Hepatocyte (in vitro differentiated cells): ENCODE results near the gene SLC43A2. TPM values are rescaled to one million over a fixed set of nuclear protein-coding genes. Genes with fewer than 3 reads are reported as not detected.
"Not testable (repeated sequence)": the region's sequence is repeated elsewhere in the genome, so short reads cannot be mapped to it uniquely, and the experiment has no call there.

Experiments used
- DNase-seq: peaks from one replicate; pipeline ENCODE4 v3.0.0-alpha.2; 2016; ENCODE audit warnings: low spot score
- H2AFZ ChIP-seq: fragments of 200-600 bp; sonication (generic); 2 replicates; pipeline ENCODE4 v1.6.0; 2016; ENCODE audit warnings: antibody characterized with exemption, mild to moderate bottlenecking
- H3K27ac ChIP-seq: fragments of 200-600 bp; sonication (generic); 2 replicates; pipeline ENCODE4 v1.5.1; 2016; ENCODE audit warnings: mild to moderate bottlenecking
- H3K27me3 ChIP-seq: fragments of 200-600 bp; sonication (generic); 2 replicates; pipeline ENCODE4 v1.6.1; 2016
- H3K36me3 ChIP-seq: fragments of 200-600 bp; sonication (generic); replicated peaks from 2 replicates; pipeline ENCODE4 v1.5.1; 2016; ENCODE audit warnings: low read depth; ENCODE audit not compliant: insufficient read depth
- H3K4me1 ChIP-seq: fragments of 200-600 bp; sonication (generic); 2 replicates; pipeline ENCODE4 v1.5.1; 2016; ENCODE audit warnings: mild to moderate bottlenecking, moderate library complexity; ENCODE audit not compliant: insufficient read depth
- H3K4me2 ChIP-seq: fragments of 200-600 bp; sonication (generic); 2 replicates; pipeline ENCODE4 v1.6.0; 2016
- H3K4me3 ChIP-seq: fragments of 200-600 bp; sonication (generic); 2 replicates; pipeline ENCODE4 v1.5.1; 2016; ENCODE audit warnings: mild to moderate bottlenecking
- H3K79me2 ChIP-seq: fragments of 200-600 bp; sonication (generic); 2 replicates; pipeline ENCODE4 v1.6.0; 2017; ENCODE audit warnings: mild to moderate bottlenecking
- H3K9me2 ChIP-seq: fragments of 200-600 bp; sonication (generic); replicated peaks from 2 replicates; pipeline ENCODE4 v1.6.0; 2017; ENCODE audit warnings: mild to moderate bottlenecking; ENCODE audit not compliant: insufficient read depth
- H3K9me3 ChIP-seq: fragments of 200-600 bp; sonication (generic); 2 replicates; pipeline ENCODE4 v1.5.1; 2016; ENCODE audit warnings: low read depth, mild to moderate bottlenecking
- H4K20me1 ChIP-seq: fragments of 200-600 bp; sonication (generic); 2 replicates; pipeline ENCODE4 v1.6.0; 2016; ENCODE audit warnings: mild to moderate bottlenecking; ENCODE audit not compliant: insufficient read depth, poor library complexity, severe bottlenecking
- EZH2 ChIP-seq: fragments of 200-600 bp; sonication (generic); IDR thresholded peaks from 2 replicates; pipeline ENCODE4 v1.6.1; 2016; ENCODE audit warnings: antibody characterized with exemption, mild to moderate bottlenecking, borderline replicate concordance
- EZH2phosphoT487 ChIP-seq: fragments of 200-600 bp; sonication (generic); IDR thresholded peaks from one replicate; pipeline ENCODE4 v1.6.1; 2018; ENCODE audit warnings: antibody characterized with exemption, mild to moderate bottlenecking, low read depth, moderate library complexity; ENCODE audit not compliant: unreplicated experiment, severe bottlenecking
- WGBS: methylation state at CpG from one replicate; pipeline ENCODE4 v1.1.6; 2016; ENCODE audit warnings: low lambda C conversion rate; ENCODE audit errors: missing lambda C conversion rate; 5-methylcytosine and 5-hydroxymethylcytosine counted together
- polyA plus RNA-seq: library from polyadenylated mRNA; unstranded; fragments of >200 nt; fragmentation: Nextera tagmentation; extraction: Ambion mirVana; gene quantifications from 2 replicates; pipeline ENCODE4 v1.2.1, GENCODE V29; 2016
- total RNA-seq: library from RNA; depleted of rRNA; stranded (reverse); fragments of >200 nt; gene quantifications from 2 replicates; pipeline ENCODE4 v1.2.3, GENCODE V29; 2014
- TF ChIP-seq, protein P1 (sequence below): fragments of 200-600 bp; sonication (generic); IDR thresholded peaks from 2 replicates; pipeline ENCODE4 v1.5.1; 2016; ENCODE audit warnings: antibody characterized with exemption, mild to moderate bottlenecking; ENCODE audit not compliant: poor library complexity

SLC43A2 gene
- total RNA-seq (6.0 and 6.1 TPM in 2 replicates), polyA plus RNA-seq (9.8 and 10.2 TPM in 2 replicates)

GRCh38 chr17:1627982-1628855 is at the start of gene SLC43A2:
Gene SLC43A2 (minus strand): TSS chr17:1628834. CDS start chr17:1627874, 960 bp downstream.
- Histone ChIP-seq H3K4me1 (peaks cover 24% of the 10 kb centered on the region), H3K9me3 (no peaks in the 10 kb centered on the region), H3K9me2 (no peaks in the 10 kb centered on the region), H3K4me3 (peak within 1 kb of the TSS; percentile 48), H2AFZ (peak within 1 kb of the TSS; percentile 89), H3K27ac (peak within 1 kb of the TSS; percentile 91), H3K27me3 (peaks cover 8% of the 10 kb centered on the region), H3K36me3 (no peaks in the 10 kb centered on the region), H3K4me2 (peak within 1 kb of the TSS; percentile 89), H3K79me2 (no peaks in the 10 kb centered on the region), H4K20me1 (no peaks in the 10 kb centered on the region)
- 1% methylated on average over 67 of the region's 95 CpGs for WGBS
- peak; percentile 93 for DNase-seq
- TF ChIP-seq EZH2 (no peak), EZH2phosphoT487 (no peak)
- TF ChIP-seq, protein P1, sequence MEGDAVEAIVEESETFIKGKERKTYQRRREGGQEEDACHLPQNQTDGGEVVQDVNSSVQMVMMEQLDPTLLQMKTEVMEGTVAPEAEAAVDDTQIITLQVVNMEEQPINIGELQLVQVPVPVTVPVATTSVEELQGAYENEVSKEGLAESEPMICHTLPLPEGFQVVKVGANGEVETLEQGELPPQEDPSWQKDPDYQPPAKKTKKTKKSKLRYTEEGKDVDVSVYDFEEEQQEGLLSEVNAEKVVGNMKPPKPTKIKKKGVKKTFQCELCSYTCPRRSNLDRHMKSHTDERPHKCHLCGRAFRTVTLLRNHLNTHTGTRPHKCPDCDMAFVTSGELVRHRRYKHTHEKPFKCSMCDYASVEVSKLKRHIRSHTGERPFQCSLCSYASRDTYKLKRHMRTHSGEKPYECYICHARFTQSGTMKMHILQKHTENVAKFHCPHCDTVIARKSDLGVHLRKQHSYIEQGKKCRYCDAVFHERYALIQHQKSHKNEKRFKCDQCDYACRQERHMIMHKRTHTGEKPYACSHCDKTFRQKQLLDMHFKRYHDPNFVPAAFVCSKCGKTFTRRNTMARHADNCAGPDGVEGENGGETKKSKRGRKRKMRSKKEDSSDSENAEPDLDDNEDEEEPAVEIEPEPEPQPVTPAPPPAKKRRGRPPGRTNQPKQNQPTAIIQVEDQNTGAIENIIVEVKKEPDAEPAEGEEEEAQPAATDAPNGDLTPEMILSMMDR, result no peak

- no peak overlapping the region for H2AFZ ChIP-seq
- no peak for TF ChIP-seq EZH2phosphoT487
- no peak for TF ChIP-seq EZH2
- TF ChIP-seq, protein P1, result no peak
- H3K9me2 ChIP-seq, result no peaks in the 10 kb centered on the region
- WGBS, result 97% methylated on average over 13 of the region's 13 CpGs
- no peaks in the 10 kb centered on the region for H3K9me3 ChIP-seq
- H3K79me2 ChIP-seq, result peaks cover 26% of the 10 kb centered on the region
- no peaks in the 10 kb centered on the region for H3K4me1 ChIP-seq
- peaks cover 19% of the 10 kb centered on the region for H4K20me1 ChIP-seq
- H3K27me3 ChIP-seq, result no peaks in the 10 kb centered on the region
- H3K36me3 ChIP-seq, result peaks cover 9% of the 10 kb centered on the region
- H3K4me3 ChIP-seq, result no peak overlapping the region
- no peak for DNase-seq
- no peak overlapping the region for H3K27ac ChIP-seq
- no peak overlapping the region for H3K4me2 ChIP-seq
These were observed 47.8 kb upstream of the SLC43A2 start for GRCh38 chr17:1676401-1676800.

GRCh38 chr17:1673041-1673785 is 44.6 kb upstream of the SLC43A2 start:
- no peak overlapping the region for H2AFZ ChIP-seq
- H3K27me3 ChIP-seq, result no peaks in the 10 kb centered on the region
- no peaks in the 10 kb centered on the region for H3K9me2 ChIP-seq
- H3K9me3 ChIP-seq, result no peaks in the 10 kb centered on the region
- no peaks in the 10 kb centered on the region for H3K4me1 ChIP-seq
- H3K79me2 ChIP-seq, result peaks cover 19% of the 10 kb centered on the region
- H3K27ac ChIP-seq, result no peak overlapping the region
- TF ChIP-seq EZH2, result no peak
- TF ChIP-seq, protein P1, result no peak
- TF ChIP-seq EZH2phosphoT487, result no peak
- H3K36me3 ChIP-seq, result peaks cover 2% of the 10 kb centered on the region
- WGBS, result 96% methylated on average over 26 of the region's 26 CpGs
- peaks cover 21% of the 10 kb centered on the region for H4K20me1 ChIP-seq
- H3K4me2 ChIP-seq, result no peak overlapping the region
- H3K4me3 ChIP-seq, result no peak overlapping the region
- DNase-seq, result no peak

DNA sequence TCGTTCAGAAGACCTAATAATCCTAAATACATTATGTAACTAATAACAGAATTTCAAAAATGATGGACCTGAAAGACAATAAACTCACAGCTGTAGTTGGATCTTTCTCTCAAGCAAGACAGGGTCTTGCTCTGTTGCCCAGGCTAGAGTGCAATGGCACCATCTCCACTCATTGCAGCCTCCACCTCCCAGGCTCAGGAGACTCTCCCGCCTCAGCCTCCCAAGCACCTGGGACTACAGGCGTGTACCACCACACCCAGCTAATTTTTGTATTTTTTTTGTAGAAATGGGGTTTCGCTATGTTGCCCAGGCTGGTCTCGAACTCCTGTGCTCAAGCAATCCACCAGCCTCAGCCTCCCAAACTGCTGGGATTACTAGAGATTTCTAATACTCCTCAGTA is 35.3 kb upstream of the SLC43A2 start:
- H4K20me1 ChIP-seq, H3K4me3 ChIP-seq, H3K4me1 ChIP-seq, H3K9me2 ChIP-seq, H3K27ac ChIP-seq, H3K27me3 ChIP-seq, H3K4me2 ChIP-seq, H3K9me3 ChIP-seq, H2AFZ ChIP-seq, DNase-seq: not testable (repeated sequence)
- peaks cover 13% of the 10 kb centered on the region for H3K36me3 ChIP-seq
- peaks cover 22% of the 10 kb centered on the region for H3K79me2 ChIP-seq
- 95% methylated on average over 5 of the region's 5 CpGs for WGBS
